ENCODE measurements around the gene SOX21.

The SOX21 gene

DNA sequence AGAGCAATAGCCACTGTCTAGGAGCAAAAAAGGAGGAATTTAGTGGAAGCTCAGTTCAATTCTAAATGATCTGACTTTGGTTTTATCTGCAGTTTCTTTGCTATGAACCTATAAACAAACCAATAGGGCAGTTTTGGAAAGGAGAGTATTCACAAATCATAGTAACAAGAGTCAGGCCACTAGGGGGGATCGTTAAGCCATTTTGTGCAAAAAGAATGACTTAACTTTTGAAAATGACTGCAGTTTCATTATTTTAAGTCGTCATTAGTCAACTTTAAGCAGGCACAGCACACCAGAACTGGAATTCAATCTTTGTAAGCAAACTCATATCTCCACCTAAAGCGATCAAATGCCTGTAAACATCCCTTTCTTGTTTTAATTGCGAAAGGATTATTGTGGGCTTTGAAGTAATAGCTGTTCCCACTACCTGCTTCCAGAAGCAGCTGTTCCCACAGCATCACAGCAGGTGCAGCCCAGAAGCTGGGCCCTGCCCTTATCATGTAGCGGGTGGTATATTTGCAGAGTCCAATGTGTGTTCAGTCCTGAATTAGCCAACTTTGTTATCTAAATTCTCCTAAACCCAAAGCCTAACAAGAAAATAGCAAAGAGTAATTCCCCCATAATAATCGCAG is 51.5 kb downstream of the SOX21 start:
- 53 to 58% methylated on average over 5 to 6 of the region's 6 CpGs for WGBS, 2 experiments
- no peaks in the 10 kb centered on the region for H3K9me3 ChIP-seq (ENCODE audit: control insufficient read depth, low read length)
- no peak overlapping the region for H3K4me3 ChIP-seq (ENCODE audit: insufficient read depth, low read depth, low read length)
- no peak overlapping the region for H3K27ac ChIP-seq (ENCODE audit: insufficient read depth, low read depth, low read length, poor library complexity, severe bottlenecking)
- no peaks in the 10 kb centered on the region for H3K36me3 ChIP-seq (ENCODE audit: control insufficient read depth, insufficient read depth, low read length)
- no peaks in the 10 kb centered on the region for H3K27me3 ChIP-seq (ENCODE audit: control insufficient read depth, insufficient read depth, low read length, poor library complexity, severe bottlenecking)
- peaks cover 7% of the 10 kb centered on the region for H3K4me1 ChIP-seq (ENCODE audit: control insufficient read depth, insufficient read depth, low read length)
